Mucosa of rectum (tissue), 2 donors: ENCODE results near the gene TARP.

Source experiments
- H3K27ac ChIP-seq, 2 donors: one replicate each; pipeline ENCODE4 v1.7.0; 2013; ENCODE audit warnings: inconsistent platforms in 2 of 2, low read depth in 2 of 2, low read length in 2 of 2
- H3K27me3 ChIP-seq, 2 donors: one replicate each; pipeline ENCODE4 v1.7.0; 2013; ENCODE audit warnings: low read length in 2 of 2; ENCODE audit not compliant: control insufficient read depth in 2 of 2, insufficient read depth in 2 of 2
- H3K36me3 ChIP-seq, 2 donors: one replicate each; pipeline ENCODE4 v1.7.0; 2013; ENCODE audit warnings: low read length in 2 of 2; ENCODE audit not compliant: control insufficient read depth in 2 of 2, insufficient read depth in 2 of 2
- H3K4me1 ChIP-seq, 2 donors: one replicate each; pipeline ENCODE4 v1.7.0; 2013; ENCODE audit warnings: low read length in 2 of 2, mild to moderate bottlenecking in 1 of 2; ENCODE audit not compliant: control insufficient read depth in 2 of 2, insufficient read depth in 2 of 2
- H3K4me3 ChIP-seq, 2 donors: one replicate each; pipeline ENCODE4 v1.7.0; 2013; ENCODE audit warnings: low read length in 2 of 2
- H3K9ac ChIP-seq, 2 donors: one replicate each; pipeline ENCODE4 v1.7.0; 2013; ENCODE audit warnings: low read length in 2 of 2, low read depth in 1 of 2, mild to moderate bottlenecking in 1 of 2
- H3K9me3 ChIP-seq, 2 donors: one replicate each; pipeline ENCODE4 v1.7.0; 2013; ENCODE audit warnings: low read length in 2 of 2; ENCODE audit not compliant: control insufficient read depth in 2 of 2
- donor health status: healthy.
- donor health status: Normal muscosa, but diverticular disease.

TARP gene

DNA sequence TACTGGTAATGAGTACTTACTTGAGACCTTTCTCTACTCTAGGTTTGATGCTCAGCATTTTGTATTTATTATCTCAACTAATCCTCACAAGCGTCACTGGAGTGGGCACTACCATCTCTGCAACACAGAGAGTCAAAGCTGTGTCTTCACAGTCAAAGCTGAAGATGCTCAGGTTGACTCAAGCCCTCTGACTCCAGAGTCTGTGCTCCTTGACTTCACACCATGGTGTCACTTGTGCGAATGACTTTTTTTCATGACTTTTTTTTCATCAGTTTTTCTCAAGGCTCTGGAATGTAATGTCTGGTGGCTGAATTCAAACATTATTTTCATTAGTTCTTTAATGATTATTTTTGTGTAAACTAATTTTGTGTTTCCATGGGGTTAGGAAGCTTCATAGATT lies 30.4 kb upstream of the TARP start:
- no peak overlapping the region for H3K27ac ChIP-seq
- H3K27me3 ChIP-seq: no peaks in the 10 kb centered on the region
- no peak overlapping the region for H3K9ac ChIP-seq
- H3K9me3 ChIP-seq: no peaks in the 10 kb centered on the region
- no peaks in the 10 kb centered on the region for H3K4me1 ChIP-seq
- no peaks in the 10 kb centered on the region for H3K36me3 ChIP-seq
- no peak overlapping the region for H3K4me3 ChIP-seq

DNA sequence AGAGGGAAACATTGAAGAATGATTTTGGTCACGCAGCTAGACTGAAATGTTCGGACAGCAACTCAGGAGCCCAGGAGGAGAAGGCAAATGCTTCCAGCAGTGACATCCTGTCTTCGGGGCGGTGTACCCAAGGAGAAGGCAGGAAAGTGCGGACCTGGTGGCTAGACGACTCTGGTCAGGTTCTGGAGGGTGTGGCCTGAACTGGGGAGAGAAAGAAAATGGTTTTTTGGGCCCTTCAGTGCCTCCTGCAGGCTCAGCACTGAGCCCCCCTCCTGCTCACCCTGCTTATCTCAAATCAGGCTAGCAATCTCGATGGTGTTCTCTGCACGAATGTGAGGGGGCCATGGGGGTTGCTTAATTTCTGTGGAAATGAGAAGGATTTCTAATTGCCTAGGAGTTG lies 26.7 kb upstream of the TARP start:
- Histone ChIP-seq H3K27me3 (no peaks in the 10 kb centered on the region), H3K9me3 (no peaks in the 10 kb centered on the region), H3K9ac (no peak overlapping the region), H3K4me1 (no peaks in the 10 kb centered on the region), H3K4me3 (no peak overlapping the region), H3K36me3 (no peaks in the 10 kb centered on the region), H3K27ac (no peak overlapping the region)

DNA sequence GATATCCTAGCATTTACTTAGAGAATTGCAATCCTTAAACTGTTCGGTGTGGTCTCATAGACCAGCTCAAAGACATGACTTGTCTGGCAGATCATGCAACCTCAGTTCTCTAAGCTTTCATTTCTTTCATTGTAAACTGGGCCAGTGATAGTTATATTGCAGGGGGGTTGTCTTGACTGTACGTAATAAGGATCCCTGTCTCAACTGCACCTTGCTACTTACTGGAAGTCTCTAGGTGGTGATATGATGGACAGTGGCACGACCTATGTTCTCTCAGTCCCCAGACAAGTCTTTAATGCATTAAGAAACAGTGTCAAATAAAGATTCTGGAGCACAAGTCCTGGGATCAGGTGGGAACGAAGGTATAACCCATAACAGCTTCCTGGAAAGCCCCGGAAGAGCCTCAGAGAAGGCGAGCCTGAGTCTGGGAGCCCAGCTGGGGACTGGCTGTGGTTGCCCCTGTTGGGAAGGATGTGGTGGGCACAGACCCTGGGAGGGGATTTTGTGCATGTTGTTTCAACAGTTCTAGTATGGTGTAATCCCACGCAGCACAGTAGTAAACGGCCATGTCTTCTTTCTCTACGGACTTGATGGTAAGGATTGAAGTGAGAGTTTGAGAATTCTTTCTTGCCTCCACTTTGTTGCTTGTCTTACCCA lies 26.0 kb upstream of the TARP start:
- no peak overlapping the region for H3K9ac ChIP-seq
- H3K36me3 ChIP-seq: no peaks in the 10 kb centered on the region
- H3K4me1 ChIP-seq: no peaks in the 10 kb centered on the region
- no peaks in the 10 kb centered on the region for H3K9me3 ChIP-seq
- no peaks in the 10 kb centered on the region for H3K27me3 ChIP-seq
- no peak overlapping the region for H3K27ac ChIP-seq
- no peak overlapping the region for H3K4me3 ChIP-seq

DNA sequence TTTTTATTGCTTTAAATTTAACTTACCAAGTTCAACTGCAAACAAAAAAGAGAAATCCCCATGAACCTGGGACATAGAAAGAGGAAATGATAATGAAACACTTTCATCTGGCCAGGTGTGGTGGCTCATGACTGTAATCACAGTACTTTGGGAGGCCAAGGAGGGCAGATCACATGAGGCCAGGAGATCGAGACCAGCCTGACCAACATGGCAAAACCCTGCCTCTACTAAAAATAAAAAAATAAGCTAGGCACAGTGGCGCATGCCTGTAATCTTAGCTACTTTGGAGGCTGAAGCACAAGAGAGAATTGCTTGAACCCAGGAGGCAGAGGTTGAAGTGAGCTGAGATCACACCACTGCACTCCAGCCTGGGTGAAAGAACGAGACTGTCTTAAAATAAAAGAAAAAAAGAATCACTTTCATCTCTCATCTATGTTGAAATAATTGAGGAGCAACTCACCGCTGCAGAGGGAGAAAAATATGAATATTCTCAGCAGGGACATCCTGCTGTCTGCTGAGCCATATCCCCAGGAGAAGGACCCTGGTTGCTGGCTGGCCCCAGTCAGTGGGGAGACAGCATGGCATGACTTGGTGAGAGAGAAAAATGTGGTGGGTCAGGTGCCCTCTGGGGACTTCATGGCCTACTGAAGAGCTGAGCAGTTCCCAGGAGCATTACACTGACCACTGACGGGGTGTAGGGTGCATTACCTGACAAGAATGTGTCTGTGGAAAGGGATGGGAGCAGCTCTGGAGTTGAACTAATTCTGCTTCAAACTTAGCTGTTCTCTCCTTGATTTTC lies 22.8 kb upstream of the TARP start:
- Histone ChIP-seq H3K9ac (no peak overlapping the region), H3K9me3 (no peaks in the 10 kb centered on the region), H3K36me3 (no peaks in the 10 kb centered on the region), H3K4me3 (no peak overlapping the region), H3K27ac (no peak overlapping the region), H3K4me1 (no peaks in the 10 kb centered on the region), H3K27me3 (no peaks in the 10 kb centered on the region)

DNA sequence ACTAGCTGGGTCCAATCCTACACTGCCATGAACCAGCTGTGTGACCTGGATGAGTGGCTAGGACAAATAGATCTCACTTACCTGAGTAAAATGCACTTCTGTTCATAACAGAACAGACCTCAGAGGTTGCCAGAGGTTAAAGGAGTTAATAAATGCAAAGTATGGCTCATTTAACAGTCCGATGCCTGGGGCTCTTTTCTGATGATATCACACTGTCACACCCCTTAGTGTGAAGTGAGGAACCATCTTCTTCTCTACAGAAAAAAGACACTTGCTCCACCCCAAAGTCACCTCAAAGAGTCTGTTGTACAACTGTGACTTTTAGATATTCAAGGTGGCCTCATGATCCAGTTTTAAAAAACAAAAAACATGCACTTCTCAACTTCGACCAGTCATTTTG lies 21.5 kb upstream of the TARP start:
- Histone ChIP-seq H3K9me3 (no peaks in the 10 kb centered on the region), H3K4me3 (no peak overlapping the region), H3K4me1 (no peaks in the 10 kb centered on the region), H3K27ac (no peak overlapping the region), H3K36me3 (no peaks in the 10 kb centered on the region), H3K9ac (no peak overlapping the region), H3K27me3 (no peaks in the 10 kb centered on the region)

DNA sequence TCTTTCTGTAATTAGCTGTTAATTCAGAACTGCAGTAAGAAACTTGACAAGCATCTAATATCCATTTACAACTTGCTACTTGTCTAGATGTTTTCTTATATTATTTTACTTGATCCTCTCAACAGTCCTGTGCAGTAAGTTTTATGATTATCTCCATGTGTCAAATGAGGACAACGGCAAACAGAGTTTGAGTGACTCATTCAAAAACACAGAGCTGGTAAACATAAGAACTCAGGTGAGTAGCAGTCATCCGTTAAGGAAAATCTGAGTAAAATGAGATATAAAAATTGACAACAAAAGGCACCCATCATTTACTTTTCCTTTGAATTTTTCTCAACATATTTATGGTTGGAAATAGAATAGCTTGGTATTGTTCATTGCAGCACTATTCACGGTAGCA lies 19.0 kb upstream of the TARP start:
- Histone ChIP-seq H3K9me3 (no peaks in the 10 kb centered on the region), H3K27me3 (peaks cover 2 to 3% of the 10 kb centered on the region in 2 donors), H3K4me1 (no peaks in the 10 kb centered on the region), H3K9ac (no peak overlapping the region), H3K4me3 (no peak overlapping the region), H3K27ac (no peak overlapping the region), H3K36me3 (no peaks in the 10 kb centered on the region)

DNA sequence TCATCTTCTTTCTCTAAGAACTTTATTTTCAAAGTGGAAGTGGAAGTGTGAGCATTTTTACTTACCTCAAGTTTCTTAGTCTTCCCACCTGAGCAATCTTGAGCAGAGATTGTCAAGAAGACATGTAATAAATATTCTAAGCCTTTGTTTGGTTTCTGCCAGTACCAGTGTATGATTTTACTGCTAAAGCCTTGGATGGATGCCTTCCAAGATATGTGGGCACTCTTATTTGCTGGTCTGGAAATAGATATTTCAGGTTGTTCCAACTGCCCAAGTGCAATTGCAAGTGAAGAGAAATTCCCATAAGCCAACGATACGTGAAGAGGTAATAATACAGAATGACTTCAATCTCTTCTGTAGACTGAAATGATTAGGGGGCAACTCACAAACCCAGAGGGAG lies 18.2 kb upstream of the TARP start:
- Histone ChIP-seq H3K9ac (no peak overlapping the region), H3K9me3 (no peaks in the 10 kb centered on the region), H3K27ac (no peak overlapping the region), H3K36me3 (no peaks in the 10 kb centered on the region), H3K4me3 (no peak overlapping the region), H3K27me3 (peaks cover 2 to 3% of the 10 kb centered on the region in 2 donors), H3K4me1 (no peaks in the 10 kb centered on the region)

DNA sequence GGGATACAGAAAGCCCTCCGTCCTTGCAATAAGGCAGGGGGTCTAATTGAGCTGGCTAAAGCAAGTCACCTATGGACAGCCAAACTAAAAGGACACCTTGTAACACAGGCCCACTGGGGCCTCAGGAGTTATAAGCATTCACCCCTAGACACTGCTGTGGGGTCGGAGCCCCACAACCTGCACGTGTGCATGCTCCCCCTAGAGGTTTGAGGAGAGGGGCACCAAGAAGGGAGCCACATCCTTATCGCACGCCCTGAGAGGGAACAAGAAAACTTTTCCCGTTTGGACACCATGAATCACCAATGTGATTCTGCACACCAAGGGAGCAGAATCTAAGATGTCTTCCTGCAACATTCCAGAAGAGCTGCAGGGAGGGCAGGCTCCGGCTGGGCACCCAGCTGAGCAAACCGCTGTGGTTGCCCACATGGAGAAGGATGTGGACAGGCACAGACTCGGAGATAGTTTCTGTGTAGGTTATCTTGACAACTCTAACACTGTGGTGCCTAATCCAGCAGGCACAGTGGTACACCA lies 17.7 kb upstream of the TARP start:
- Histone ChIP-seq H3K9ac (no peak overlapping the region), H3K9me3 (no peaks in the 10 kb centered on the region), H3K4me3 (no peak overlapping the region), H3K27me3 (peaks cover 2 to 3% of the 10 kb centered on the region in 2 donors), H3K36me3 (no peaks in the 10 kb centered on the region), H3K4me1 (no peaks in the 10 kb centered on the region), H3K27ac (no peak overlapping the region)

DNA sequence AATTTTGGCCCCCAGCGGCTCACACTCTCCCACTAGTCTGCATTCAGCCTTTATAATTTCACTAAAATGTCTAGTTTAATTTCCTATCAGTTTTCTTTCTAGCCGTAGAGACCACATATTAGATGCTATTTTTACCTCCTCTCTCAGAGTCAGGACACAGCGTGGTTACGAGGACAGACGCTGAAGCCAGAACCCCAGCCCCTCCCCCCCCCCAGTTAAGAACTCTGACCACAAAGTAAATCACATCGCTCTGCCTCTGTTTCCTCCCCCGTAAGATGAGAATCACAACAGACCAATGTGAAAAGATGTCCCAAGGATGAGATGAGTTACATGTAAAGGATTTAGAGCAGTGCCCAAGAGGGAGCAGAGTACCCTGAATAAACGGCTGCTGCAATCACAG lies 11.1 kb upstream of the TARP start:
- Histone ChIP-seq H3K27me3 (peaks cover 0 to 3% of the 10 kb centered on the region in 2 donors), H3K9me3 (no peaks in the 10 kb centered on the region), H3K9ac (no peak overlapping the region), H3K36me3 (no peaks in the 10 kb centered on the region), H3K27ac (no peak overlapping the region), H3K4me3 (no peak overlapping the region), H3K4me1 (no peaks in the 10 kb centered on the region)

DNA sequence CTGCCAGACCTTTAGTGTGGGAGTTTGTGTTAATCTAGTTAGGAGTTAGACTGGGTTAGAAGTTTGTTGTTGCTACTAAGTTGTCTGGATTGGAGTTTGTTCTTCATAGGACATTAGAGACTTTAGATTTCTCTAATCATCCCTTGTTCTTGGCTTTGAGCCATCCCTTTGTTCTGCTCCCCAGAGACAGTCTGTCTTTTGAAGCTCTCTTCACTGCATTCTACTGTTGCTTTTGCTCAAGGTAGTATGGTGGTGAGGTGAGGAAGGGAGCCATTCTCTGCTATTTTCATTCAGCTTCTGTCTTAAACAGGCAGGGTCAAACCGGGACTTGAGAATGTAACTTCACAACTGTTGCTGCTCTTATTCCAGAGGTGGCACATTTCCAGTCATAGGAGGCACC lies 10.4 kb upstream of the TARP start:
- peaks cover 0 to under 1% of the 10 kb centered on the region in 2 donors for H3K27me3 ChIP-seq
- H3K27ac ChIP-seq: no peak overlapping the region
- H3K9me3 ChIP-seq: no peaks in the 10 kb centered on the region
- no peak overlapping the region for H3K4me3 ChIP-seq
- no peaks in the 10 kb centered on the region for H3K4me1 ChIP-seq
- no peaks in the 10 kb centered on the region for H3K36me3 ChIP-seq
- no peak overlapping the region for H3K9ac ChIP-seq
